ENCODE results near the gene TMSB4X.
"Not testable (repeated sequence)": the region's sequence is repeated elsewhere in the genome, so short reads cannot be mapped to it uniquely, and the experiment has no call there.

Gene TMSB4X

GRCh38 chrX:12997906-12998687 lies 23.2 kb downstream of the TMSB4X start:
- no peak for DNase-seq

DNA sequence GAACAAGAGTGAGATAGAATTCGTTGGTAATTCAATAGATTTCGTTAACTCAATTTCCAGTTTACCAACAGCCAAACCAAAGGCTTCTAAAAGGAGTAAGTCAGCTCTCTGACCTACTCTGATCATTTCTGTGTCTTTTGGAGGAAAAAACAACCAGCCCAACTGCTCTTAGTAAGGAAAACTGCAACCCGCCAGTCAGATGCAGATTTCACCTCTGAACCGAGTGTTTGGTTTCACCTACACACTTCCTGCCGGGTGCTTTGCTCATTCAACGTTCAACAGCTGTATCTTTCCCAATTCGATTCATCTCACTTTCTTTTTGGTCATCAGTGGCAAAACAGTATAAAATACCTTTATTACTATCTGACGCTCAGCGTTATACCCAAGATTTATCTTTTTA lies 24.5 kb downstream of the TMSB4X start:
- no peak for DNase-seq

GRCh38 chrX:13000301-13000811 lies 25.4 kb downstream of the TMSB4X start:
- no peak for DNase-seq

- no peak for DNase-seq
Measured at GRCh38 chrX:13001097-13001496, 26.2 kb downstream of the TMSB4X start.

DNA sequence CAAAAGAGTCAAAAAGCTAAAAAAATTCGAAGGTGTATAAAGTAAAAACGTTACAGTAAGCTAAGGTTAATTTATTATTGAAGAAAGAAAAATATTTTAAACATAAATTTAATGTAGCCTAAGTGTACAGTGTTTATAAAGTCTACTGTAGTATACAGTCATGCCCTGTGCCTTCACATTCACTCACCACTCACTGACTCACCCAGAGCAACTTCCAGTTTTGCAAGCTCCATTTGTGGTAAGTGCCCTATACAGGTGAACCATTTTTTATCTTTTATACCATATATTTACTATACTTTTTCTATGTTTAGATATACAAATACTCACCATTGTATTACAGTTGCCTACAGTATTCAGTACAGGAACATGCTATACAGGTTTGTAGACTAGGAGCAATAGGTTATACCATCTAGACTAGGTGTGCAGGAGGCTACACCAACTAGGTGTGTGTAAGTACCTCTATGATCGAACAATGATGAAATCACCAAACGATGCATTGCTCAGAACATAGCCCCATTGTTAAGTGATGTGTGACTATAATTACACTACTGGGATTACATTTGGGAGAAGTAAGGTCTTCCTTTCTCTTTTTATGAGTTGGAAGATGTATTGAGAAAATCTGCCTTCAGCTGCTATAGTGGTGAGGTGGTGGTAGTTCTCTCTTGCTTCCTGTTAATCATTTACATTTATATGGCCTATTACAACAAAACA lies 27.2 kb downstream of the TMSB4X start:
- no peak for DNase-seq

DNA sequence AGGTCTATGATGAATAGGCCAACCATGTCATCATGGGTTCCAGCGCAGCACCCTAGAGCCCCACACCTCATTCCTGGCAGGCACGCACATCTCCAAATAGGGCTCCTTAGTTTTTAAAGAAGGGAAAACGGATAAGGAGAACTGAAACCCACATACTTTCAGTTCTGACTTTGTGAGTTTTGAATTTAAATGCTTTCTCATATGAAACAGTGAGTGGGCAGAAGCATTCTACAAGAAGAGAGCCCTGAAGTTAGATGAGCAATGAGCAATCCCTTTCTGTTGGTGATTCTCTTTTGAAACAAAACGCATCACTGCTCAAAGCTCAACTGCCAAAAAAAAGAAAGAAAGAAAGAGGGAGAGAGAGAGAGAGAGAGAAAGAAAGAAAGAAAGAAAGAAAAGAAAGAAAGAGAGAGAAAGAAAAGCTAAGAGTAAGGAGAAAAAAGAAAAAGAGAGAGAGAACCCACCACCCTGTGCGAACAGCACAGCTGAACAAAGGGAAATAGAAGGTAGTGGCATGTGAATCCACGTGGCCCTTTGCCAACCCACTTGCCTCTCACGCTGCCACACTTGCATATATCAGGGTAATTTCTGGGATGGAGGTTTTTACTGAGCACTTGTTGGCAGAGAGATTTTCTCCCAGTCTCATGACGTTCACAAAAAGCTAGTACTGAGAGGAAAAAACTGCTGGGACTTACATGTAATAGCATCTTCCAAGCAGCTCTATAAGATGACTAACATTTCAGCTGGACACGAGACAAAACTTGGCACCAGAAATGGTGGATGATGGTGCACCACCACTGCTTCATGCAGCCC lies 31.0 kb downstream of the TMSB4X start:
- DNase-seq, result no peak

GRCh38 chrX:13007519-13008188 lies 32.7 kb downstream of the TMSB4X start:
- DNase-seq, result no peak

DNA sequence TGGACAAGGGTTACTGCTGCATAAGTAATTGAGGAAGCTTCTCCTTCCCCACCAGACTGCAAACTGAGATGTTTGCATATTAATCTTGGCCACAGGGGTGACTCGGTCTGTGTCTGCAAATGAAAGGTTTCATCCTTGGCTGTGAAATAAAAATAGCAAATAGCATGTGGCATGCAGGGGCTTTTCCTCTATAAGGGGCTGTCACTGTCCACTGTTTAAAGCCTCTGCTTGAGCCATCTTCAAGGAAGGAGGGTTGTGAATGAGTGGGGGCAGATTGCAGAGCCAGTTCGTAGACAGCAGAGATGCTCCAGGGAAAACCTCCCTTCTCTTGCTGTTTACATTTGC lies 33.3 kb downstream of the TMSB4X start:
- DNase-seq, result no peak

GRCh38 chrX:13008851-13009250 lies 33.9 kb downstream of the TMSB4X start:
- no peak for DNase-seq

- DNase-seq, result no peak
Measured at GRCh38 chrX:13009273-13009672, 34.4 kb downstream of the TMSB4X start.

DNA sequence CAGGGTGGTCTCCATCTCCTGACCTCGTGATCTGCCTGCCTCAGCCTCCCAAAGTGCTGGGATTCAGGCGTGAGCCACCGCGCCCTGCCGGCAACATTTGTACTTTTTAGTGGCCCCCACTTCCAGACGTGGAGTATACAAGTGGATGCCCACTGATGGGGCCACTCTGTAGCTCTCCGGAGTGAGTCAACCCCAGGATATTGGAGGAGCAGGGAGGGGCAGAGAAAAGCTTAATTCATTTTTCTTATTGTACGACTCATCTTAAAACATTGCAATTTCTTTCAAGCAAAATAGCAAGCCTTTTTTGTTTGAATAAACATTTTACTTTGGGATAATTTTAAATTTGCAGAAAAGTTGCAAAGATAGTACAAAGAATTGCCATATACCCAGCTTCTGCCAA lies 34.9 kb downstream of the TMSB4X start:
- no peak for DNase-seq

DNA sequence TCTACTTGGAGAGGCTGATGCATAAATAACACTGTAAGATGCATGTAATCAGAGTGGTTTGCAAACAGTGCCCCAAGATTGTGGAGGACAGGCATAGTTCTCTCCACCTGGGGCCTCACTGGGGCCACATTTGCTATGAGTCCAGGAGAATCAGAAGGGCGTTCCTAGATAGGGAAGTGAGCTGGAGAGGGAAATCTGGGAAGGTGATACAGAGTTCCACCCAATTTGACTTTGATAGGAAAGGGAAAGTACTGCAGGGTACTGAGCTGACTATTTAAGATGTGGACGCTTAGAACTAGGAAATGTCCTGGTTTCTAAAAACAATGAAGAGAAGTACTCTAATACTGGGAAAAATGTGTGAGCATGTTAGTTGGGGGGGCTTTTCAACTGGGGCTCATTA lies 35.6 kb downstream of the TMSB4X start:
- no peak for DNase-seq

GRCh38 chrX:13013363-13014110 lies 38.6 kb downstream of the TMSB4X start:
- no peak for DNase-seq

- DNase-seq, result no peak
Measured at GRCh38 chrX:13014111-13015096, 39.5 kb downstream of the TMSB4X start.

DNA sequence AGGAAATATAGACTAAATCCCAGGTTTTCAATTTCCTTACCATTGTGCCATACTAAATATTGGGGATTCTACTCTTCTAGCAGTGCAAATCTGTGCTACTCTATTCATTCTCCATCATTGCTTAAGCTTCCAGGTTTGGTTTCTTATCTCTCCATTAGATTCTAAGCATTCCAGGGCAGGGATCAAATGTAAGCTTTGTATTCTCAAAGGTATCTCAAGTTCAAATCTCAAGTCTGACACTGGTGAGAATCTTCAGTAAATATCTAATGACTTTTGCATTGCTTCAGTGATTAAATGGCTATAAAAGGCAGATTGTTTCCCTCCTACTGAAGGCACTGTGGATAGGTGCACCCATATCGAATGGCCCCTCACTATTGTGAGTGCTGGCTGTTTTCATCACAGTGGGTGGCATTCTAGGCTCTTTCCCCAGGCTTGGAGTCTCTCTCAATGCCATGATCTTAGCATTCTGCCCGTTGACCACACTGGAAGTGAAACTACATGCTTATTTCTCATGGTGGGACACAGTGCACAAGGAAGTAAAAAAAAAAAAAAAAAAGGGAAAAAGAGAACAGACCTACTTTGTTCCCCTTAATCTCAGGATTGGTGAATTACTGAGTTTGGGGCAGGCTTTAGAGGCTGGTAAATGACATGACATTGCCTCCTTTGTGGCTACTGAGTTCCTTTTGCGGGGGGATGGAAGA lies 40.8 kb downstream of the TMSB4X start:
- DNase-seq, result no peak

- not testable (repeated sequence) for DNase-seq
Measured at GRCh38 chrX:13016731-13017130, 41.8 kb downstream of the TMSB4X start.

GRCh38 chrX:13022926-13023325 lies 48.0 kb downstream of the TMSB4X start:
- no peak for DNase-seq

DNA sequence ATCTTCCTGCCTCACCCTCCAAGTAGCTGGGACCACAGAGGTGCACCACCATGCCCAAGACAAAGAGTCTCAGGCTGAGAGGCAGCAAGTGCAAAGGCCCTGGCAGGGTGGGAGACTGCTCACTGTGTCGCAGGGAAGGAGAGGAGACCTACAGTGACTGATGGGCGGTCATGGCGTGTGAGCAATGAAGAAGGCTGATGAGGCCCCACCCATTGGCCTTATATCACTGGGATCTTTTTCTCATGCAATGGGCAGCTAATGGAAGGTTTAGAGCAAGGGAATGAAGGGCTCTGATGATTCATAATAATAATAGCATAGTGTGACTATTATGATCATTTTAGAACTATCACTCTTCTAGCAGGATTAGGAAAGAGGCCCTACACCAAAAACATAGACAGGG lies 48.7 kb downstream of the TMSB4X start:
- no peak for DNase-seq

GRCh38 chrX:13023979-13024378 lies 49.1 kb downstream of the TMSB4X start:
- DNase-seq, result no peak

- no peak for DNase-seq
Measured at GRCh38 chrX:13024986-13025385, 50.1 kb downstream of the TMSB4X start.
